BE2C (cell line): ENCODE results near the gene GALNT9.

Experiments
- DNase-seq: peaks from one replicate; pipeline ENCODE4 v3.0.0-alpha.2; 2020
- H3K27me3 ChIP-seq: fragments of 250-450 bp; sonication (Bioruptor Pico); 2 replicates; pipeline ENCODE4 v1.5.1; 2020; ENCODE audit warnings: mild to moderate bottlenecking
- H3K36me3 ChIP-seq: fragments of 250-450 bp; sonication (Bioruptor Pico); 2 replicates; pipeline ENCODE4 v1.5.1; 2020; ENCODE audit warnings: mild to moderate bottlenecking
- H3K4me1 ChIP-seq: fragments of 250-450 bp; sonication (Bioruptor Pico); 2 replicates; pipeline ENCODE4 v1.5.1; 2020
- H3K4me3 ChIP-seq: 2 replicates; pipeline ENCODE4 v1.5.1; 2011; ENCODE audit warnings: low read depth, low read length
- H3K9me3 ChIP-seq: fragments of 250-450 bp; sonication (Bioruptor Pico); 2 replicates; pipeline ENCODE4 v1.5.1; 2020
- CTCF ChIP-seq: IDR thresholded peaks from 2 replicates; pipeline ENCODE4 v1.5.1; 2012; ENCODE audit warnings: mild to moderate bottlenecking, low read depth, low read length

Gene GALNT9

GRCh38 chr12:132314035-132314434 lies 15.4 kb downstream of the GALNT9 start:
- Histone ChIP-seq H3K27me3 (peaks cover 62% of the 10 kb centered on the region), H3K9me3 (peaks cover 2% of the 10 kb centered on the region; the same call in 1 of the 2 replicates), H3K4me1 (no peaks in the 10 kb centered on the region), H3K4me3 (no peak overlapping the region), H3K36me3 (no peaks in the 10 kb centered on the region)
- no peak for TF ChIP-seq CTCF
- no peak for DNase-seq

- Histone ChIP-seq H3K4me1 (no peaks in the 10 kb centered on the region), H3K36me3 (no peaks in the 10 kb centered on the region), H3K9me3 (peaks cover 2% of the 10 kb centered on the region; the same call in 1 of the 2 replicates), H3K27me3 (peaks cover 60% of the 10 kb centered on the region), H3K4me3 (no peak overlapping the region)
- TF ChIP-seq CTCF, result no peak
- no peak for DNase-seq
Measured at GRCh38 chr12:132313182-132313581, 16.2 kb downstream of the GALNT9 start.

GRCh38 chr12:132312516-132312915 lies 16.9 kb downstream of the GALNT9 start:
- no peak for DNase-seq
- TF ChIP-seq CTCF, result no peak
- no peaks in the 10 kb centered on the region for H3K36me3 ChIP-seq
- H3K4me3 ChIP-seq, result no peak overlapping the region
- H3K4me1 ChIP-seq, result no peaks in the 10 kb centered on the region
- H3K9me3 ChIP-seq, result peaks cover 2% of the 10 kb centered on the region; the same call in 1 of the 2 replicates
- H3K27me3 ChIP-seq, result peaks cover 57% of the 10 kb centered on the region

- H3K4me3 ChIP-seq, result no peak overlapping the region
- H3K4me1 ChIP-seq, result no peaks in the 10 kb centered on the region
- no peaks in the 10 kb centered on the region for H3K36me3 ChIP-seq
- peaks cover 46% of the 10 kb centered on the region for H3K27me3 ChIP-seq
- no peak for TF ChIP-seq CTCF
- no peak for DNase-seq
- H3K9me3 ChIP-seq, result peaks cover 2% of the 10 kb centered on the region; the same call in 1 of the 2 replicates
Measured at GRCh38 chr12:132311201-132311915, 18.0 kb downstream of the GALNT9 start.

GRCh38 chr12:132310181-132311040 lies 19.0 kb downstream of the GALNT9 start:
- peaks cover 2% of the 10 kb centered on the region; the same call in 1 of the 2 replicates for H3K9me3 ChIP-seq
- no peak overlapping the region for H3K4me3 ChIP-seq
- no peak for TF ChIP-seq CTCF
- H3K27me3 ChIP-seq, result peaks cover 36% of the 10 kb centered on the region
- no peaks in the 10 kb centered on the region for H3K36me3 ChIP-seq
- H3K4me1 ChIP-seq, result no peaks in the 10 kb centered on the region
- no peak for DNase-seq

- no peak for TF ChIP-seq CTCF
- peaks cover 32% of the 10 kb centered on the region for H3K27me3 ChIP-seq
- no peak for DNase-seq
- no peaks in the 10 kb centered on the region for H3K36me3 ChIP-seq
- no peak overlapping the region for H3K4me3 ChIP-seq
- no peaks in the 10 kb centered on the region for H3K4me1 ChIP-seq
- H3K9me3 ChIP-seq, result peaks cover 2% of the 10 kb centered on the region; the same call in 1 of the 2 replicates
Measured at GRCh38 chr12:132309596-132310086, 19.7 kb downstream of the GALNT9 start.
